Upper lobe of left lung (tissue), 6 donors: ENCODE results near the gene TMEM150A. TPM values are rescaled to one million over a fixed set of nuclear protein-coding genes. Genes with fewer than 3 reads are reported as not detected.

Source experiments
- ATAC-seq, 2 donors: fragments of 200-7000 bp; cut with Tn5 transposase; one replicate each; pipeline ENCODE4 v1.9.1; 2022; ENCODE audit warnings: mild to moderate bottlenecking in 2 of 2, moderate library complexity in 2 of 2; ENCODE audit not compliant: low FRiP score in 2 of 2
- DNase-seq, 2 donors: peaks; one replicate each; pipeline ENCODE4 v3.0.0-alpha.2; 2019 to 2020
- H3K27ac ChIP-seq, 4 donors: fragments of 200-600 bp; sonication (generic); one replicate each; pipeline ENCODE4 v1.5.1; 2016 to 2019
- H3K27me3 ChIP-seq, 4 donors: fragments of 200-600 bp; sonication (generic); one replicate each; pipeline ENCODE4 v1.5.1; 2017 to 2019
- H3K36me3 ChIP-seq, 4 donors: fragments of 200-600 bp; sonication (generic); one replicate each; pipeline ENCODE4 v1.5.1; 2016 to 2019
- H3K4me1 ChIP-seq, 4 donors: fragments of 200-600 bp; sonication (generic); one replicate each; pipeline ENCODE4 v1.5.1; 2018 to 2019
- H3K4me3 ChIP-seq, 4 donors: fragments of 200-600 bp; sonication (generic); one replicate each; pipeline ENCODE4 v1.5.1; 2017 to 2019; ENCODE audit warnings: mild to moderate bottlenecking in 2 of 4, moderate library complexity in 1 of 4
- H3K9me3 ChIP-seq, 4 donors: fragments of 200-600 bp; sonication (generic); one replicate each; pipeline ENCODE4 v1.5.1; 2018 to 2019
- EP300 ChIP-seq, 4 donors: sonication (generic); formaldehyde crosslinking; IDR thresholded peaks; one replicate each; pipeline ENCODE4 v1.5.1; 2017; ENCODE audit warnings: antibody characterized with exemption in 4 of 4, control low read depth in 2 of 4
- POLR2A ChIP-seq, 4 donors: fragments of 450-650 bp; IDR thresholded peaks; one replicate each; pipeline ENCODE4 v1.5.1; 2016 to 2017; ENCODE audit warnings: antibody characterized with exemption in 4 of 4, mild to moderate bottlenecking in 2 of 4
- POLR2AphosphoS5 ChIP-seq, 2 donors: sonication (generic); formaldehyde crosslinking; IDR thresholded peaks; one replicate each; pipeline ENCODE4 v1.5.1; 2017; ENCODE audit warnings: antibody characterized with exemption in 2 of 2
- WGBS, 2 donors: methylation state at CpG; one replicate each; pipeline ENCODE4 v1.1.5; 2017 to 2018; 5-methylcytosine and 5-hydroxymethylcytosine counted together
- total RNA-seq, 6 donors: library from RNA; depleted of rRNA in 4 of 6; stranded (reverse); fragments of >200 nt in 4 of 6; gene quantifications; one replicate each; pipeline versions ENCODE4 v1.1.0 to v1.2.1, GENCODE V29; 2016 to 2021
- TF ChIP-seq, protein P1 (sequence below), 6 experiments: fragments of 450-650 bp in 4 of 6; fragments of 200-600 bp in 2 of 6; sonication (generic) in 2 of 6; IDR thresholded peaks; one replicate each; pipeline ENCODE4 v1.5.1; 2016 to 2019; ENCODE audit warnings: antibody characterized with exemption in 6 of 6
- donor health status: DM: no; HTN: no; CAD: no; lungs with moderate emphysema.
- donor health status: DM: no; HTN: yes; CAD: no; lungs with severe emphysema.

The TMEM150A gene
- total RNA-seq, 6 donors from 2014 or later = 18.9 to 45.8 (median 32.0) TPM

DNA sequence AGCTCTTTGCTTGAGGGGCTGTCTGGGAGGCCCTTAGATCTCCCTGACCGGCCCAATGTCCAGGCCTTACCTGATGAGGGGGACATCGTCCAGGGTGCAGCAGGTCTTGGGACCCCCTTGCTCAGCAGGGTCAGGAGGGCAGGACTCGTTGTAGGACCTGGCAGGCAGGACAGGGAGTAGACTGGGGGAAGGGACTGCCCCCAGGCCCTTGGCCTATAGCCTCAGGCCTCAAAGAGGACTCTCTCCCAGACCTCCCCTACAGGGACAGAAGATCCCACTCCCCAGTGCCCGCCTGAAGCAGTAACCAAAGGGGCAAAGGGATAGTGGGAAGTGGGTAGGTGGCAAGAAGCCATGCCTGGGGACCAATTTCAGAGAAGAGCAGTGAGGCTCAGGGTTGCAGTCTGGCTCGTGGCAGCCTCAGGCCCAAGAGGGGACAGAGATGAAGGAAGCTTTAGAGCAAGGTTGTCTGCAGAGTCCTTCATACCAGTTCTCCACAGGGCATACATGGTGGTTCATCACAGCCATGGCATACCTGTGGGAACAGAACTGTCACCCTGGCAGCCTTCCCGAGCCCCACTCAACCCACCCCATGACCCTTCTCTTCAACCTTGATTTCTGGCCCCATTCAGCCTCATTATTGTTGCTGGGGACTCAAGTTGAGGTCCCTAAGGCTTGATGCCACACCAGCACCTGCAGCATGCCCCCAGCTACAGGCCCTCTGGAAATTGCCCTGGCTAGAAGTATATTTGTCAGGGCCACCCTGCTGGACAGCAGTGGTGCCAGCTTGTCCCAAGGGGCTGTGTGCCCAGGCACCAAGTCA lies 1.3 kb downstream of the TMEM150A start:
- H3K4me3 ChIP-seq = peak overlapping the region; percentile 42 to 80 (median 67)
- DNase-seq = no peak
- WGBS, 2 donors = 71 to 84% methylated on average over 3 to 6 of the region's 6 CpGs
- H3K36me3 ChIP-seq = peaks cover 9 to 38% (median 23%) of the 10 kb centered on the region in 4 donors
- peak overlapping the region; percentile 87 to 92 (median 92) for H3K27ac ChIP-seq
- no peak for ATAC-seq
- TF ChIP-seq, protein P1, sequence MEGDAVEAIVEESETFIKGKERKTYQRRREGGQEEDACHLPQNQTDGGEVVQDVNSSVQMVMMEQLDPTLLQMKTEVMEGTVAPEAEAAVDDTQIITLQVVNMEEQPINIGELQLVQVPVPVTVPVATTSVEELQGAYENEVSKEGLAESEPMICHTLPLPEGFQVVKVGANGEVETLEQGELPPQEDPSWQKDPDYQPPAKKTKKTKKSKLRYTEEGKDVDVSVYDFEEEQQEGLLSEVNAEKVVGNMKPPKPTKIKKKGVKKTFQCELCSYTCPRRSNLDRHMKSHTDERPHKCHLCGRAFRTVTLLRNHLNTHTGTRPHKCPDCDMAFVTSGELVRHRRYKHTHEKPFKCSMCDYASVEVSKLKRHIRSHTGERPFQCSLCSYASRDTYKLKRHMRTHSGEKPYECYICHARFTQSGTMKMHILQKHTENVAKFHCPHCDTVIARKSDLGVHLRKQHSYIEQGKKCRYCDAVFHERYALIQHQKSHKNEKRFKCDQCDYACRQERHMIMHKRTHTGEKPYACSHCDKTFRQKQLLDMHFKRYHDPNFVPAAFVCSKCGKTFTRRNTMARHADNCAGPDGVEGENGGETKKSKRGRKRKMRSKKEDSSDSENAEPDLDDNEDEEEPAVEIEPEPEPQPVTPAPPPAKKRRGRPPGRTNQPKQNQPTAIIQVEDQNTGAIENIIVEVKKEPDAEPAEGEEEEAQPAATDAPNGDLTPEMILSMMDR (IDR thresholded peaks at IDR 0.05) = no peak
- TF ChIP-seq POLR2A (IDR thresholded peaks at IDR 0.05) (no peak), POLR2AphosphoS5 (IDR thresholded peaks at IDR 0.05) (no peak)
- H3K4me1 ChIP-seq = peaks cover 43 to 63% (median 47%) of the 10 kb centered on the region in 4 donors
- H3K9me3 ChIP-seq = no peaks in the 10 kb centered on the region
- no peaks in the 10 kb centered on the region for H3K27me3 ChIP-seq

DNA sequence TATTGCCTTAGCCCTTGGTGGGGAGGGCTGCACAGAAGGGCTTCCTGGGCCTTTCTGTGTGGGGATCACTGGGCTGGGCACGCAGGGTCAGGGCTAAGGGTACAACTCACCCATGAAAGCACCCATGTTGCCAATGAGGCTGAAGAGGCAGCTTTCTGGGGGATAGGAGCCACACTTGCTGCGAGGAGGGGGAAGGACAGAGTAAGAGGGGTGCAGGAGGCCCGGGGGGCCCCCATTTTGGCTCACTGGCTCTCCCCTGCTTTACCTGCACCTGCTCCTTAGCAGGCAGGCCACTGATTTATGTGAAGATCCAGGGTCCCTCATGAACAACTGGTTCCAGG lies 2.3 kb downstream of the TMEM150A start:
- ATAC-seq = no peak

DNA sequence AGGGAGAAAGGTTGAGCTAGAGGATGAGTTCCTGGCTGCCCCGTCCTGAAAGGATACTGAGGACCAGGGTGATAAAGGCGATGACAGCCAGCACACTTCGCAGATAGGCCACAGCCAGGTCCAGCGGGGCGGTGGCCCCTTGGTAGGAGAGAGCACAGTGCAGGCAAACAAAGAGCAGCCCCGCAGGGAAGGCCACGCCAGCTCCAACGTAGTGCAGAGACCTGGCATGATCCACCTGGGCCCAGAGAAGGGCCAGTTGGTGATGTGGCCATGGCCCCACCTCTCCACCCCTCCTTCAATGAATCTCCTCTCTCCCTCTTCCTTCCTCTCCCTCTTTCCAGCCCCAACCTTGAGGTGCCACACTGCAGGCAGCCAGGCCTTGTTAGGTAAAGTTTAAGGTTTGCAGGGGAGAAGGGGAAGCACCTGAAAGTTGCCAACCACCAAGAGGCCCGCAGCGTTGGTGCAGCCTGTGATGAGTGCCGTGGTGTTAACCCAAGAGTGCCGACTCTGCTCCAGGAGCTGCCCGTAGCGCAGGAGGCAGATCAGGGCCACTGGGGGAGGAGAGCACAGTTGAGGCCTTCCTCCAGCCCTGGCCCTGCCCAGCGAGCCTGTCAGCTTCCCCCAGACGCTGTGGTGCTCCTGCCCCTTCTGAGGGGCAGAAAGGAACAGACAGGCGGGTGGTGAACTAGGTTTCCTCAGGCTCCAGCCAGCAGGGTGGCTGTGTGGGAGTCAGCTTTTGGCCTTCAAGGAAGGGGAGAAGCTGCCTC lies 2.8 kb downstream of the TMEM150A start:
- Histone ChIP-seq H3K27me3 (no peaks in the 10 kb centered on the region), H3K27ac (peak overlapping the region in 2 of 4 donors; percentile 31 to 92), H3K4me3 (no peak overlapping the region), H3K4me1 (peaks cover 31 to 57% (median 38%) of the 10 kb centered on the region in 4 donors), H3K36me3 (peaks cover 9 to 38% (median 23%) of the 10 kb centered on the region in 4 donors), H3K9me3 (no peaks in the 10 kb centered on the region)
- no peak for TF ChIP-seq EP300 (IDR thresholded peaks at IDR 0.05)
- TF ChIP-seq, protein P1 (IDR thresholded peaks at IDR 0.05) = no peak
- ATAC-seq (no peak), DNase-seq (no peak)
- WGBS, 2 donors = 72 to 75% methylated on average over 14 to 17 of the region's 17 CpGs

More for the DNA sequence above, 2.3 kb downstream of the TMEM150A start:
- Histone ChIP-seq H3K4me1 (peaks cover 34 to 58% (median 40%) of the 10 kb centered on the region in 4 donors), H3K27ac (peak overlapping the region in 3 of 4 donors; percentile 31 to 92 (median 87)), H3K9me3 (no peaks in the 10 kb centered on the region), H3K27me3 (no peaks in the 10 kb centered on the region), H3K4me3 (no peak overlapping the region), H3K36me3 (peaks cover 9 to 38% (median 23%) of the 10 kb centered on the region in 4 donors)
- WGBS, 2 donors = 72% methylated on average over 3 of the region's 3 CpGs; no CpG with 5 or more reads in 1 of the 2 donors
- DNase-seq = no peak
- TF ChIP-seq EP300 (IDR thresholded peaks at IDR 0.05) = no peak
- TF ChIP-seq POLR2AphosphoS5 (IDR thresholded peaks at IDR 0.05) = no peak
- no peak for TF ChIP-seq POLR2A (IDR thresholded peaks at IDR 0.05)
- TF ChIP-seq, protein P1 (IDR thresholded peaks at IDR 0.05) = no peak

- Histone ChIP-seq H3K4me1 (peaks cover 29 to 57% (median 37%) of the 10 kb centered on the region in 4 donors), H3K27ac (no peak overlapping the region), H3K9me3 (no peaks in the 10 kb centered on the region), H3K27me3 (no peaks in the 10 kb centered on the region), H3K4me3 (no peak overlapping the region), H3K36me3 (peaks cover 9 to 38% (median 23%) of the 10 kb centered on the region in 4 donors)
- DNase-seq (no peak), ATAC-seq (no peak)
- TF ChIP-seq POLR2AphosphoS5 (IDR thresholded peaks at IDR 0.05) = no peak
- no peak for TF ChIP-seq POLR2A (IDR thresholded peaks at IDR 0.05)
- TF ChIP-seq, protein P1 (IDR thresholded peaks at IDR 0.05) = no peak
- no peak for TF ChIP-seq EP300 (IDR thresholded peaks at IDR 0.05)
- WGBS, 2 donors = 79 to 80% methylated on average over 14 of the region's 14 CpGs
Measured at GRCh38 chr2:85598594-85599340, 3.7 kb downstream of the TMEM150A start.
